Fibroblast of the aortic adventitia (primary cell): ENCODE measurements around the gene ATAD3B. TPM values are rescaled to one million over a fixed set of nuclear protein-coding genes. Genes with fewer than 3 reads are reported as not detected.
"Not testable (repeated sequence)": the region's sequence is repeated elsewhere in the genome, so short reads cannot be mapped to it uniquely, and the experiment has no call there.

Experiments used
- DNase-seq: peaks from one replicate; pipeline ENCODE4 v3.0.0-alpha.2; 2010; ENCODE audit warnings: low read depth
- H3K4me3 ChIP-seq: 2 replicates; pipeline ENCODE4 v1.5.1; 2011; ENCODE audit warnings: low read depth, mild to moderate bottlenecking, control low read depth, low read length, moderate library complexity
- CTCF ChIP-seq: IDR thresholded peaks from 2 replicates; pipeline ENCODE4 v1.5.1; 2011; ENCODE audit warnings: mild to moderate bottlenecking, low read length, control low read depth, inconsistent platforms; ENCODE audit not compliant: insufficient read depth
- total RNA-seq: library from RNA; depleted of rRNA; stranded (reverse); fragments of >200 nt; gene quantifications from 2 replicates; pipeline ENCODE4 v1.2.3, GENCODE V29; 2012; ENCODE audit warnings: low replicate concordance

Gene ATAD3B
- total RNA-seq, 1 donor = 15.7 TPM

DNA sequence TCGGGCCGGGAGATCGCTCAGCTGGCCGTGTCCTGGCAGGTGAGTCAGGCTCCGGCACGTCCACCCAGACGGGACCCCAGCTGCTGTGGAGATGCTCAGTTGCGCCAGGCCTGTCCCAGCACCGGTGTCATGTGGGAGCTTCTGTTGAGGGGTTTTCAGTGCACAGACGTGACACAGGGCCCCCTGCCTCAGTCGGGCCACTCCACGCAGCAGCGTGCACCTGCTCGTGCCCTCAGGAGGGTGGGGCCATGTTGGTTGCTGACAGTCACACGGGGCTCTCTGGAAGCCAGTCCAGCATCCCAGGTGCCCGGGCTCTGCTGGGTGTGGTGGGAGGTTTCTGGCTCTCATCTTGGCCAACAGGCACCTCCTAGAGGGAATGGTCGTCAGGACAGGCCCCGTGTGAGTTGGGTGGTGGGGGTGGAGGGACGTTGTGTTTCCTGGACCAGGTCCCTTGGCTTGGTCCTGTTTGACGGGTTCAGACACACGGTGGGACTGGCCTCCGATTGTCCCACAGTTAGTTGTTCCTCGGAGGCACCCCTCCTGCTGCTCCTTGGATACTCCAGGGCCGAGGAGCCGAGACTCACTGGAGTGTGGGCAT lies 19.2 kb downstream of the ATAD3B start:
- no peak overlapping the region for H3K4me3 ChIP-seq
- no peak for DNase-seq
- TF ChIP-seq CTCF = no peak

DNA sequence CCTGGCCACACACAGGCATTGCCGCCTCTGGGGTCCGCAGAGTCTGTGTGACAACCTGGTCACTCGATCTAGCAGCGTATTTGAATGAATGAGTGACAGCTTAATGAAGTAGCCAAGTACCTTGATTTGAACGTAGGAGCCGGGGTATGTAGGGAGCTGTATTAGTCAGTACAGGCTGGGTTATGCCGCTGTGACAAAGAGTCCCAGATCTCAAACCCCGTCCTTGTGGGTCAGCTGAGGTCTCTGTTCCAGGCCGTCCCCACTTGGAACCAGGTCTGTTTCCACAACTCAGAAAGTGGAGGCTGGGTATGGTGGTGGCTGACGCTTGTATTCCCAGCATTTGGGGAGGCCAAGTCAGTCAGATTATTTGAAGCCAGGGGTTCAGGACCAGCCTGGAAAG lies 20.0 kb downstream of the ATAD3B start:
- H3K4me3 ChIP-seq = no peak overlapping the region
- TF ChIP-seq CTCF = no peak
- DNase-seq = no peak

GRCh38 chr1:1494311-1494710 lies 22.7 kb downstream of the ATAD3B start:
- H3K4me3 ChIP-seq, DNase-seq: not testable (repeated sequence)

- DNase-seq, H3K4me3 ChIP-seq: not testable (repeated sequence)
Measured at GRCh38 chr1:1495461-1495975, 24.0 kb downstream of the ATAD3B start.

DNA sequence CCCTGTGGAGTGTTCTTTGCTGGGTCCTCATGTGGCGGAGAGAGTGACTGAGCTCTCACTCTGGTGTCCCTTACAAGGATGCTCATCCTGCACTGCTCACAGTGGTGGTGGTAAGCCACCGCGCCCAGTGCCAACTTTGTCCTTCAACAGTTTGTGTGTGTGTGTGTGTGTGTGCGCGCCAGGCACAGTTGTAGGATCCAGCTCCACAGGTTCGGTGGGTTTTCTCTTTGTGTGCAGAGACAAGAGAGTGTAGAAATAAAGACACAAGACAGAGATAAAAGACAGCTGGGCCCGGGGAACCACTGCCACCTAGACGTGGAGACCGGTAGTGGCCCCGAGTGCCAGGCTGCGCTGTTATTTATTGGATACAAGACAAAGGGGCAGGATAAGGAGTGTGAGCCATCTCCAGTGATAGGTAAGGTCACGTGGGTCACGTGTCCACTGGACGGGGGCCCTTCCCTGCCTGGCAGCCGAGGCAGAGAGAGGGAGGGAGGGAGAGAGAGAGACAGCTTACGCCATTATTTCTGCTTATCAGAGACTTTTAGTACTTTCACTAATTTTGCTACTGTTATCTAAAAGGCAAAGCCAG lies 33.3 kb downstream of the ATAD3B start:
- peak; percentile 67 for TF ChIP-seq CTCF
- H3K4me3 ChIP-seq = not testable (repeated sequence)
- DNase-seq = peak; percentile 59

- peak; percentile 16 for DNase-seq
- not testable (repeated sequence) for H3K4me3 ChIP-seq
- peak; percentile 12 for TF ChIP-seq CTCF
Measured at GRCh38 chr1:1505366-1505798, 33.8 kb downstream of the ATAD3B start.

- not testable (repeated sequence) for DNase-seq, H3K4me3 ChIP-seq
Measured at GRCh38 chr1:1505801-1506200, 34.2 kb downstream of the ATAD3B start.

- no peak overlapping the region for H3K4me3 ChIP-seq
- DNase-seq = no peak
Measured at GRCh38 chr1:1507305-1507704, 35.7 kb downstream of the ATAD3B start.

GRCh38 chr1:1508775-1509464 lies 37.4 kb downstream of the ATAD3B start:
- DNase-seq, H3K4me3 ChIP-seq: not testable (repeated sequence)

More at GRCh38 chr1:1507305-1507704, 35.7 kb downstream of the ATAD3B start:
- TF ChIP-seq CTCF = no peak

- DNase-seq, H3K4me3 ChIP-seq: not testable (repeated sequence)
Measured at GRCh38 chr1:1509465-1509850, 37.9 kb downstream of the ATAD3B start.
